Naive thymus-derived CD8-positive, alpha-beta T cell (primary cell): Measurements from ENCODE around the gene ACTRT2. TPM values are rescaled to one million over a fixed set of nuclear protein-coding genes. Genes with fewer than 3 reads are reported as not detected.
A peak's percentile ranks its signal among the peaks of the same experiment; 100 is the strongest.

Experiments used
- ATAC-seq, 2 donors: fragments of 150-1000 bp; cut with Tn5 transposase in 1 of 2; sonication (Bioruptor Pico), chemical (Tn5 transposase) in 1 of 2; 1 replicate in 1 of 2; 2 replicates in 1 of 2; pipeline ENCODE4 v1.10.0; 2021; ENCODE audit warnings: mild to moderate bottlenecking in 2 of 2, moderate library complexity in 2 of 2
- POLR2A ChIA-PET: fragments of 350-600 bp; sonication (Branson Sonifier 250); formaldehyde crosslinking; loops from one replicate; lab custom pipeline; 2021; ENCODE audit warnings: antibody characterized with exemption; lab: Charles Lee
- DNase-seq, 10 donors: peaks; one replicate each; pipeline versions ENCODE4 v3.0.0 to v3.0.0-alpha.2; 2020 to 2022
- H3K27ac Mint-ChIP-seq, 10 donors: one replicate each; pipeline ENCODE4 v1.8.0; 2020 to 2022; ENCODE audit warnings: mild to moderate bottlenecking in 10 of 10, mixed read lengths in 10 of 10, moderate library complexity in 4 of 10, inconsistent platforms in 1 of 10
- H3K27me3 Mint-ChIP-seq, 5 donors: one replicate each; pipeline ENCODE4 v1.8.0; 2021 to 2022; ENCODE audit warnings: mixed read lengths in 5 of 5
- H3K36me3 Mint-ChIP-seq, 3 donors: one replicate each; pipeline ENCODE4 v1.8.0; 2020 to 2022; ENCODE audit warnings: mixed read lengths in 3 of 3, mild to moderate bottlenecking in 2 of 3, inconsistent platforms in 1 of 3
- H3K4me1 Mint-ChIP-seq, 4 donors: one replicate each; pipeline ENCODE4 v1.8.0; 2021 to 2022; ENCODE audit warnings: mixed read lengths in 4 of 4
- H3K4me3 Mint-ChIP-seq, 10 donors: one replicate each; pipeline ENCODE4 v1.8.0; 2020 to 2022; ENCODE audit warnings: mild to moderate bottlenecking in 10 of 10, mixed read lengths in 10 of 10, moderate library complexity in 6 of 10, inconsistent platforms in 1 of 10
- H3K9me3 Mint-ChIP-seq, 9 donors: one replicate each; pipeline ENCODE4 v1.8.0; 2020 to 2022; ENCODE audit warnings: mixed read lengths in 9 of 9, mild to moderate bottlenecking in 3 of 9, inconsistent platforms in 1 of 9, moderate library complexity in 1 of 9
- polyA plus RNA-seq, 3 donors: library from polyadenylated mRNA; unstranded; fragments of 300-500 nt; fragmentation: Illumina TruSeq; gene quantifications; one replicate each; pipeline ENCODE4 v1.2.3, GENCODE V29; 2021
- total RNA-seq, 8 experiments: library from RNA in 2 of 8; stranded (reverse) in 2 of 8; gene quantifications; one replicate each; pipeline ENCODE4 v1.2.3 and lab custom pipeline; 2021 to 2026

The ACTRT2 gene
- total and polyA plus RNA-seq, 5 experiments from 2014 or later = not detected

GRCh38 chr1:2979191-2980072 lies 41.8 kb upstream of the ACTRT2 start:
- ATAC-seq = no peak
- no peaks in the 10 kb centered on the region for H3K27me3 Mint-ChIP-seq
- H3K9me3 Mint-ChIP-seq = no peaks in the 10 kb centered on the region
- peak in 2 of 10 donors; percentile 15 to 61 for DNase-seq
- POLR2A ChIA-PET = no interaction called here
- H3K27ac Mint-ChIP-seq = no peak overlapping the region
- H3K36me3 Mint-ChIP-seq = no peaks in the 10 kb centered on the region
- no peak overlapping the region for H3K4me3 Mint-ChIP-seq
- peaks cover 0 to 1% (median 0%) of the 10 kb centered on the region in 4 donors for H3K4me1 Mint-ChIP-seq

GRCh38 chr1:2980073-2980791 lies 41.0 kb upstream of the ACTRT2 start:
- Mint-ChIP-seq H3K4me1 (peaks cover 0 to 1% (median 0%) of the 10 kb centered on the region in 4 donors), H3K4me3 (no peak overlapping the region), H3K36me3 (no peaks in the 10 kb centered on the region), H3K9me3 (no peaks in the 10 kb centered on the region), H3K27me3 (no peaks in the 10 kb centered on the region), H3K27ac (peak overlapping the region in 1 of 10 donors; percentile 49)
- ATAC-seq = no peak
- POLR2A ChIA-PET = interaction anchor here (0.7 kb wide), 1 partner anchor 29 kb away, joined by 4 read pairs; no protein-coding TSS in a partner anchor
- DNase-seq = peak in 1 of 10 donors; percentile 7

- Mint-ChIP-seq H3K4me3 (no peak overlapping the region), H3K27ac (no peak overlapping the region), H3K36me3 (no peaks in the 10 kb centered on the region), H3K4me1 (peaks cover 0 to 1% (median 0%) of the 10 kb centered on the region in 4 donors), H3K9me3 (no peaks in the 10 kb centered on the region), H3K27me3 (peaks cover 0 to 3% (median 0%) of the 10 kb centered on the region in 5 donors)
- ATAC-seq (no peak), DNase-seq (peak in 1 of 10 donors; percentile 41)
- POLR2A ChIA-PET = interaction anchor here (0.7 kb wide), 1 partner anchor 28 kb away, joined by 4 read pairs; no protein-coding TSS in a partner anchor
These were observed 40.4 kb upstream of the ACTRT2 start for GRCh38 chr1:2980849-2981248.

GRCh38 chr1:2981388-2981787 lies 39.9 kb upstream of the ACTRT2 start:
- POLR2A ChIA-PET = interaction anchor here (0.6 to 0.7 kb wide), 2 partner anchors 28 to 708 kb away, joined by 4 to 5 read pairs; no protein-coding TSS in a partner anchor
- DNase-seq (peak in 1 of 10 donors; percentile 12), ATAC-seq (no peak)
- Mint-ChIP-seq H3K4me3 (no peak overlapping the region), H3K27ac (no peak overlapping the region), H3K4me1 (peaks cover 0 to 1% (median 0%) of the 10 kb centered on the region in 4 donors), H3K9me3 (no peaks in the 10 kb centered on the region), H3K27me3 (peaks cover 0 to 9% (median 0%) of the 10 kb centered on the region in 5 donors), H3K36me3 (no peaks in the 10 kb centered on the region)

GRCh38 chr1:2981981-2982614 lies 39.2 kb upstream of the ACTRT2 start:
- H3K9me3 Mint-ChIP-seq = no peaks in the 10 kb centered on the region
- DNase-seq = peak in 2 of 10 donors; percentile 10 to 40
- no peak for ATAC-seq
- peaks cover 0 to 1% (median 0%) of the 10 kb centered on the region in 4 donors for H3K4me1 Mint-ChIP-seq
- peaks cover 0 to 9% (median 0%) of the 10 kb centered on the region in 5 donors for H3K27me3 Mint-ChIP-seq
- H3K27ac Mint-ChIP-seq = no peak overlapping the region
- no peak overlapping the region for H3K4me3 Mint-ChIP-seq
- POLR2A ChIA-PET = no interaction called here
- no peaks in the 10 kb centered on the region for H3K36me3 Mint-ChIP-seq

GRCh38 chr1:2982615-2983318 lies 38.5 kb upstream of the ACTRT2 start:
- POLR2A ChIA-PET = no interaction called here
- Mint-ChIP-seq H3K27ac (no peak overlapping the region), H3K27me3 (peaks cover 0 to 9% (median 0%) of the 10 kb centered on the region in 5 donors), H3K4me3 (no peak overlapping the region), H3K9me3 (no peaks in the 10 kb centered on the region), H3K4me1 (peaks cover 0 to 1% (median 0%) of the 10 kb centered on the region in 4 donors), H3K36me3 (no peaks in the 10 kb centered on the region)
- DNase-seq (peak in 1 of 10 donors; percentile 45), ATAC-seq (no peak)

- ATAC-seq (no peak), DNase-seq (peak in 1 of 10 donors; percentile 11)
- Mint-ChIP-seq H3K36me3 (no peaks in the 10 kb centered on the region), H3K4me3 (no peak overlapping the region), H3K9me3 (no peaks in the 10 kb centered on the region), H3K27ac (no peak overlapping the region), H3K4me1 (peaks cover 0 to 1% (median 0%) of the 10 kb centered on the region in 4 donors), H3K27me3 (peaks cover 0 to 9% (median 0%) of the 10 kb centered on the region in 5 donors)
- POLR2A ChIA-PET = no interaction called here
These were observed 38.0 kb upstream of the ACTRT2 start for GRCh38 chr1:2983319-2983705.

- no peak overlapping the region for H3K27ac Mint-ChIP-seq
- POLR2A ChIA-PET = no interaction called here
These were observed 37.4 kb upstream of the ACTRT2 start for GRCh38 chr1:2983706-2984398.

GRCh38 chr1:2984399-2985061 lies 36.7 kb upstream of the ACTRT2 start:
- Mint-ChIP-seq H3K9me3 (no peaks in the 10 kb centered on the region), H3K27ac (no peak overlapping the region), H3K27me3 (peaks cover 0 to 17% (median 0%) of the 10 kb centered on the region in 5 donors), H3K4me1 (peaks cover 0 to 1% (median 0%) of the 10 kb centered on the region in 4 donors), H3K36me3 (no peaks in the 10 kb centered on the region), H3K4me3 (no peak overlapping the region)
- POLR2A ChIA-PET = no interaction called here
- DNase-seq (peak in 1 of 10 donors; percentile 57), ATAC-seq (no peak)

More at GRCh38 chr1:2983706-2984398, 37.4 kb upstream of the ACTRT2 start:
- Mint-ChIP-seq H3K27me3 (peaks cover 0 to 10% (median 0%) of the 10 kb centered on the region in 5 donors), H3K9me3 (no peaks in the 10 kb centered on the region), H3K36me3 (no peaks in the 10 kb centered on the region), H3K4me3 (no peak overlapping the region), H3K4me1 (peaks cover 0 to 1% (median 0%) of the 10 kb centered on the region in 4 donors)
- DNase-seq (peak in 1 of 10 donors; percentile 15), ATAC-seq (no peak)

GRCh38 chr1:2985067-2985561 lies 36.2 kb upstream of the ACTRT2 start:
- no peak overlapping the region for H3K4me3 Mint-ChIP-seq
- no peaks in the 10 kb centered on the region for H3K36me3 Mint-ChIP-seq
- peaks cover 0 to 18% (median 0%) of the 10 kb centered on the region in 5 donors for H3K27me3 Mint-ChIP-seq
- ATAC-seq (no peak), DNase-seq (no peak)
- peaks cover 0 to 1% (median 0%) of the 10 kb centered on the region in 4 donors for H3K4me1 Mint-ChIP-seq
- no peak overlapping the region for H3K27ac Mint-ChIP-seq
- no peaks in the 10 kb centered on the region for H3K9me3 Mint-ChIP-seq
- POLR2A ChIA-PET = no interaction called here
